PC-9 (cell line): ENCODE measurements around the gene CDKN2C. TPM values are rescaled to one million over a fixed set of nuclear protein-coding genes. Genes with fewer than 3 reads are reported as not detected.

Source experiments
- BruUV-seq: library from RNA; stranded (reverse); fragments of 400-500 nt; replicated peaks from 2 replicates; lab custom pipeline; 2021; lab: Mats Ljungman, UMichigan
- CTCF ChIA-PET: fragments of 300-600 bp; sonication (Branson Sonifier 250); formaldehyde crosslinking; loops from one replicate; lab custom pipeline; 2022; ENCODE audit warnings: antibody characterized with exemption; lab: Charles Lee
- POLR2A ChIA-PET: fragments of 300-600 bp; sonication (Branson Sonifier 250); formaldehyde crosslinking; loops from one replicate; lab custom pipeline; 2022; ENCODE audit warnings: antibody characterized with exemption; ENCODE audit not compliant: unreplicated experiment; lab: Charles Lee
- DNase-seq, 2 experiments: peaks; one replicate each; pipeline versions ENCODE4 v3.0.0 to v3.0.0-alpha.2; 2015 to 2022; ENCODE audit warnings: mixed read lengths in 1 of 2
- H2AFZ ChIP-seq: fragments of 200-600 bp; sonication (generic); 2 replicates; pipeline ENCODE4 v1.8.1; 2017; ENCODE audit warnings: antibody characterized with exemption
- H3F3A ChIP-seq: fragments of 200-600 bp; sonication (generic); 2 replicates; pipeline ENCODE4 v1.8.1; 2017; ENCODE audit warnings: antibody characterized with exemption, mild to moderate bottlenecking, low read depth; ENCODE audit not compliant: insufficient read depth
- H3K27ac ChIP-seq: fragments of 200-600 bp; sonication (generic); 2 replicates; pipeline ENCODE4 v1.6.1; 2016; ENCODE audit warnings: mixed run types
- H3K27me3 ChIP-seq: fragments of 200-600 bp; sonication (generic); 2 replicates; pipeline ENCODE4 v1.6.1; 2016; ENCODE audit warnings: low read depth, mixed run types; ENCODE audit not compliant: insufficient read depth
- H3K36me3 ChIP-seq: fragments of 200-600 bp; sonication (generic); 2 replicates; pipeline ENCODE4 v1.6.1; 2016; ENCODE audit warnings: low read depth, mixed run types
- H3K4me1 ChIP-seq: fragments of 200-600 bp; sonication (generic); replicated peaks from 2 replicates; pipeline ENCODE4 v1.6.1; 2016; ENCODE audit warnings: mixed run types; ENCODE audit not compliant: insufficient read depth
- H3K4me2 ChIP-seq: fragments of 200-600 bp; sonication (generic); 2 replicates; pipeline ENCODE4 v1.6.1; 2017; ENCODE audit warnings: mixed run types
- H3K4me3 ChIP-seq: fragments of 200-600 bp; sonication (generic); 2 replicates; pipeline ENCODE4 v1.6.1; 2016; ENCODE audit warnings: mixed run types
- H3K79me2 ChIP-seq: fragments of 200-600 bp; sonication (generic); 2 replicates; pipeline ENCODE4 v1.6.1; 2017; ENCODE audit warnings: low read depth, mixed run types
- H3K9me2 ChIP-seq: fragments of 200-600 bp; sonication (generic); 2 replicates; pipeline ENCODE4 v1.8.1; 2017; ENCODE audit warnings: mild to moderate bottlenecking; ENCODE audit not compliant: insufficient read depth
- H3K9me3 ChIP-seq: fragments of 200-600 bp; sonication (generic); 2 replicates; pipeline ENCODE4 v1.8.1; 2016; ENCODE audit warnings: low read depth; ENCODE audit not compliant: insufficient read depth
- H4K20me1 ChIP-seq: fragments of 200-600 bp; sonication (generic); 2 replicates; pipeline ENCODE4 v1.8.1; 2017; ENCODE audit not compliant: insufficient read depth
- EZH2 ChIP-seq: fragments of 200-600 bp; sonication (generic); IDR thresholded peaks from 2 replicates; pipeline ENCODE4 v1.8.0; 2017; ENCODE audit warnings: antibody characterized with exemption, low read depth
- intact Hi-C: fragments of 100-400 bp; cut with micrococcal nuclease; formaldehyde crosslinking; loops from one replicate; pipeline ENCODE4 v1.10.0; 2022; ENCODE audit not compliant: unreplicated experiment
- total RNA-seq: library from RNA; stranded (reverse); gene quantifications from 2 replicates; pipeline ENCODE4 v1.2.3, GENCODE V29; 2021
- TF ChIP-seq, protein P1 (sequence below): fragments of 200-600 bp; sonication (generic); conservative IDR thresholded peaks from 2 replicates; pipeline ENCODE4 v1.6.1; 2017; ENCODE audit warnings: mixed run types, antibody characterized with exemption, mild to moderate bottlenecking, moderate library complexity

Gene CDKN2C
- total RNA-seq, 1 experiment from 2014 or later, result 17.1 TPM

- H3K79me2 ChIP-seq, result peaks cover 83% of the 10 kb centered on the region
- H3K9me2 ChIP-seq, result no peaks in the 10 kb centered on the region
- BruUV-seq, result no TSS peak
- CTCF ChIA-PET, result no interaction called here
- DNase-seq, result no peak
- POLR2A ChIA-PET, result no interaction called here
- TF ChIP-seq, protein P1, sequence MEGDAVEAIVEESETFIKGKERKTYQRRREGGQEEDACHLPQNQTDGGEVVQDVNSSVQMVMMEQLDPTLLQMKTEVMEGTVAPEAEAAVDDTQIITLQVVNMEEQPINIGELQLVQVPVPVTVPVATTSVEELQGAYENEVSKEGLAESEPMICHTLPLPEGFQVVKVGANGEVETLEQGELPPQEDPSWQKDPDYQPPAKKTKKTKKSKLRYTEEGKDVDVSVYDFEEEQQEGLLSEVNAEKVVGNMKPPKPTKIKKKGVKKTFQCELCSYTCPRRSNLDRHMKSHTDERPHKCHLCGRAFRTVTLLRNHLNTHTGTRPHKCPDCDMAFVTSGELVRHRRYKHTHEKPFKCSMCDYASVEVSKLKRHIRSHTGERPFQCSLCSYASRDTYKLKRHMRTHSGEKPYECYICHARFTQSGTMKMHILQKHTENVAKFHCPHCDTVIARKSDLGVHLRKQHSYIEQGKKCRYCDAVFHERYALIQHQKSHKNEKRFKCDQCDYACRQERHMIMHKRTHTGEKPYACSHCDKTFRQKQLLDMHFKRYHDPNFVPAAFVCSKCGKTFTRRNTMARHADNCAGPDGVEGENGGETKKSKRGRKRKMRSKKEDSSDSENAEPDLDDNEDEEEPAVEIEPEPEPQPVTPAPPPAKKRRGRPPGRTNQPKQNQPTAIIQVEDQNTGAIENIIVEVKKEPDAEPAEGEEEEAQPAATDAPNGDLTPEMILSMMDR, result no peak
- no peak for TF ChIP-seq EZH2
- no peaks in the 10 kb centered on the region for H3K27me3 ChIP-seq
- no peaks in the 10 kb centered on the region for H3K4me1 ChIP-seq
- no peak overlapping the region for H3K27ac ChIP-seq
- H3K4me2 ChIP-seq, result no peak overlapping the region
- H3K36me3 ChIP-seq, result 0 out of 2 replicates have a peak, but pooled peaks cover 9% of the 10 kb centered on the region
- H4K20me1 ChIP-seq, result peaks cover 12% of the 10 kb centered on the region
- no peaks in the 10 kb centered on the region for H3F3A ChIP-seq
- H2AFZ ChIP-seq, result no peak overlapping the region
- H3K4me3 ChIP-seq, result no peak overlapping the region
- H3K9me3 ChIP-seq, result no peaks in the 10 kb centered on the region; the same call in none of the 2 replicates
- intact Hi-C loops, result no loop called here
These were observed 46.5 kb upstream of the CDKN2C start for GRCh38 chr1:50923564-50923963.

GRCh38 chr1:50929376-50929958 is 40.6 kb upstream of the CDKN2C start:
- ChIA-PET CTCF (interaction anchor here (0.5 to 1.5 kb wide), 10 partner anchors 42 to 530 kb away, joined by 3 to 20 read pairs (median 6); no protein-coding TSS in a partner anchor), POLR2A (interaction anchor here (0.5 to 0.6 kb wide), 4 partner anchors 87 to 721 kb away, joined by 3 to 5 read pairs (median 3); no protein-coding TSS in a partner anchor)
- 0 out of 2 replicates have a peak, but pooled peaks cover 9% of the 10 kb centered on the region for H3K36me3 ChIP-seq
- no peaks in the 10 kb centered on the region for H3K9me2 ChIP-seq
- no peak overlapping the region for H3K4me2 ChIP-seq
- BruUV-seq, result no TSS peak
- peak overlapping the region; percentile 29; the same call in 1 of the 2 replicates for H3K27ac ChIP-seq
- peaks cover 78% of the 10 kb centered on the region for H3K79me2 ChIP-seq
- TF ChIP-seq, protein P1, result peak; percentile 77
- no peak for TF ChIP-seq EZH2
- intact Hi-C loops, result loop anchor here (1.0 to 5.0 kb wide), 3 partner anchors 38 to 260 kb away; no protein-coding TSS in a partner anchor
- H4K20me1 ChIP-seq, result peaks cover 13% of the 10 kb centered on the region
- DNase-seq, result no peak
- H3K4me3 ChIP-seq, result no peak overlapping the region
- no peaks in the 10 kb centered on the region for H3K27me3 ChIP-seq
- no peaks in the 10 kb centered on the region; the same call in 1 of the 2 replicates for H3K9me3 ChIP-seq
- no peak overlapping the region for H2AFZ ChIP-seq
- H3F3A ChIP-seq, result peaks cover 13% of the 10 kb centered on the region; the same call in 1 of the 2 replicates
- H3K4me1 ChIP-seq, result no peaks in the 10 kb centered on the region

GRCh38 chr1:50930193-50930592 is 39.9 kb upstream of the CDKN2C start:
- Histone ChIP-seq H4K20me1 (peaks cover 11% of the 10 kb centered on the region), H3K9me2 (no peaks in the 10 kb centered on the region), H3K4me2 (no peak overlapping the region), H3K79me2 (peaks cover 78% of the 10 kb centered on the region), H3F3A (peaks cover 13% of the 10 kb centered on the region; the same call in 1 of the 2 replicates), H3K27ac (peak overlapping the region; percentile 29; the same call in 1 of the 2 replicates), H3K9me3 (no peaks in the 10 kb centered on the region), H3K4me3 (no peak overlapping the region), H2AFZ (no peak overlapping the region), H3K4me1 (no peaks in the 10 kb centered on the region), H3K27me3 (no peaks in the 10 kb centered on the region), H3K36me3 (0 out of 2 replicates have a peak, but pooled peaks cover 7% of the 10 kb centered on the region)
- no peak for DNase-seq
- ChIA-PET CTCF (interaction anchor here (0.5 to 1.5 kb wide), 8 partner anchors 13 to 531 kb away, joined by 3 to 14 read pairs (median 6); no protein-coding TSS in a partner anchor), POLR2A (interaction anchor here (0.5 to 0.6 kb wide), 2 partner anchors 87 to 363 kb away, joined by 3 read pairs; no protein-coding TSS in a partner anchor)
- TF ChIP-seq, protein P1, result no peak
- no peak for TF ChIP-seq EZH2
- BruUV-seq, result no TSS peak
- intact Hi-C loops, result no loop called here
